ENCODE measurements around the gene PNLIPRP2. TPM values are rescaled to one million over a fixed set of nuclear protein-coding genes. Genes with fewer than 3 reads are reported as not detected.

Gene PNLIPRP2
- total and polyA plus RNA-seq, 2 experiments from 2014 or later: 16.7 to 21.1 TPM

DNA sequence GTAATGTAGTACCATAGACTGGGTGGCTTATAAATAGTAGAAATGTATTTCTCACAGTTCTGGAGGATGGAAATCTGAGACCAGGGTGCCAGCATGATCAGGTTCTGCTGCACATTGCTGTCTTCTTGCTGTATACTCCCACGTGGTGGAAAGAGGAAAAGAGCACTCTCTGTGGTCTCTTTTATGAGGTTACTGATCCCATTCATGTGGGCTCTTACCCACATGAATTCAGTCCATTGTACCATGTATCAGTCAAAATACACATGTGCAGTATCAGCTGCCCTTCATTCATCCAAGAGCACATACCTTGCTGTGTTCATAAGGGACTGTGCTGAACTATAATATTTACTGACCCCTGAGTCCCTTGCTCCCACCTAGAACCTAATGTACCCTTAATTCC lies 17.1 kb downstream of the PNLIPRP2 start:
- H3K4me3 ChIP-seq: no peak overlapping the region
- no peak for DNase-seq (ENCODE audit: low spot score)
- H4K20me1 ChIP-seq (ENCODE audit: insufficient read depth, poor library complexity, severe bottlenecking): no peaks in the 10 kb centered on the region
- H3K79me2 ChIP-seq: no peaks in the 10 kb centered on the region
- no peaks in the 10 kb centered on the region for H3K4me1 ChIP-seq (ENCODE audit: insufficient read depth)
- H3K36me3 ChIP-seq (replicated peaks; ENCODE audit: insufficient read depth, low read depth): no peaks in the 10 kb centered on the region
- H2AFZ ChIP-seq: no peak overlapping the region
- TF ChIP-seq, protein P1, sequence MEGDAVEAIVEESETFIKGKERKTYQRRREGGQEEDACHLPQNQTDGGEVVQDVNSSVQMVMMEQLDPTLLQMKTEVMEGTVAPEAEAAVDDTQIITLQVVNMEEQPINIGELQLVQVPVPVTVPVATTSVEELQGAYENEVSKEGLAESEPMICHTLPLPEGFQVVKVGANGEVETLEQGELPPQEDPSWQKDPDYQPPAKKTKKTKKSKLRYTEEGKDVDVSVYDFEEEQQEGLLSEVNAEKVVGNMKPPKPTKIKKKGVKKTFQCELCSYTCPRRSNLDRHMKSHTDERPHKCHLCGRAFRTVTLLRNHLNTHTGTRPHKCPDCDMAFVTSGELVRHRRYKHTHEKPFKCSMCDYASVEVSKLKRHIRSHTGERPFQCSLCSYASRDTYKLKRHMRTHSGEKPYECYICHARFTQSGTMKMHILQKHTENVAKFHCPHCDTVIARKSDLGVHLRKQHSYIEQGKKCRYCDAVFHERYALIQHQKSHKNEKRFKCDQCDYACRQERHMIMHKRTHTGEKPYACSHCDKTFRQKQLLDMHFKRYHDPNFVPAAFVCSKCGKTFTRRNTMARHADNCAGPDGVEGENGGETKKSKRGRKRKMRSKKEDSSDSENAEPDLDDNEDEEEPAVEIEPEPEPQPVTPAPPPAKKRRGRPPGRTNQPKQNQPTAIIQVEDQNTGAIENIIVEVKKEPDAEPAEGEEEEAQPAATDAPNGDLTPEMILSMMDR (IDR thresholded peaks at IDR 0.05; ENCODE audit: poor library complexity): no peak
- no peak for TF ChIP-seq EZH2 (IDR thresholded peaks at IDR 0.05; ENCODE audit: borderline replicate concordance)
- TF ChIP-seq EZH2phosphoT487 (IDR thresholded peaks at IDR 0.05; ENCODE audit: low read depth, severe bottlenecking, unreplicated experiment): no peak
- H3K27me3 ChIP-seq: peaks cover 3% of the 10 kb centered on the region
- H3K9me2 ChIP-seq (replicated peaks; ENCODE audit: insufficient read depth): no peaks in the 10 kb centered on the region
- 25% methylated on average over 1 of the region's 1 CpG for WGBS (ENCODE audit: low lambda C conversion rate, missing lambda C conversion rate)
- no peak overlapping the region for H3K27ac ChIP-seq
- H3K4me2 ChIP-seq: no peak overlapping the region
- no peaks in the 10 kb centered on the region for H3K9me3 ChIP-seq (ENCODE audit: low read depth)

DNA sequence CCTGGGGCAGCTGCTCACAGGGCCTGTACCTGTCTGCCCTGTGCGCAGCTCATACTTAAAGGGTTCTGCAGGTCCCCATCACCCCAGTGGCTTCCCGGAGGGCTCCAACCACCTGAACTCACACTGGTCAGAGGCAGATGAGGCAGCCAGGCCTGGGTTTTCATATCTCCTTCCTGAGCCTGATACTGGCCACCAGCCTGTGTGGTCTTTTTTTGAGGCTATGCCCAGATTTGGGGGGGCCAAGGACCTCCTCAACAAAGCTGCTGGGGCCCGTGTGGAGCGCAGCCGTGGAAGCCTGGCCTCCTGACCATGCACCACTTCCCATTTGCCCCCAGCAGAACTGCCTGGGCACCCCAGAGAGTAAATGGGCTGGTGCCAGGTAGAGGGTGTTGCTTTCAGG lies 25.7 kb downstream of the PNLIPRP2 start:
- H3K9me2 ChIP-seq (replicated peaks; ENCODE audit: insufficient read depth): no peaks in the 10 kb centered on the region
- no peak overlapping the region for H3K4me3 ChIP-seq
- no peaks in the 10 kb centered on the region for H3K9me3 ChIP-seq (ENCODE audit: low read depth)
- no peak overlapping the region for H3K27ac ChIP-seq
- DNase-seq (ENCODE audit: low spot score): no peak
- no peaks in the 10 kb centered on the region for H3K79me2 ChIP-seq
- no peak overlapping the region for H3K4me2 ChIP-seq
- H3K36me3 ChIP-seq (replicated peaks; ENCODE audit: insufficient read depth, low read depth): no peaks in the 10 kb centered on the region
- no peaks in the 10 kb centered on the region for H3K4me1 ChIP-seq (ENCODE audit: insufficient read depth)
- TF ChIP-seq EZH2phosphoT487 (IDR thresholded peaks at IDR 0.05; ENCODE audit: low read depth, severe bottlenecking, unreplicated experiment): no peak
- TF ChIP-seq, protein P1 (IDR thresholded peaks at IDR 0.05; ENCODE audit: poor library complexity): no peak
- TF ChIP-seq EZH2 (IDR thresholded peaks at IDR 0.05; ENCODE audit: borderline replicate concordance): no peak
- H4K20me1 ChIP-seq (ENCODE audit: insufficient read depth, poor library complexity, severe bottlenecking): no peaks in the 10 kb centered on the region
- 97% methylated on average over 5 of the region's 5 CpGs for WGBS (ENCODE audit: low lambda C conversion rate, missing lambda C conversion rate)
- no peak overlapping the region for H2AFZ ChIP-seq
- H3K27me3 ChIP-seq: no peaks in the 10 kb centered on the region

DNA sequence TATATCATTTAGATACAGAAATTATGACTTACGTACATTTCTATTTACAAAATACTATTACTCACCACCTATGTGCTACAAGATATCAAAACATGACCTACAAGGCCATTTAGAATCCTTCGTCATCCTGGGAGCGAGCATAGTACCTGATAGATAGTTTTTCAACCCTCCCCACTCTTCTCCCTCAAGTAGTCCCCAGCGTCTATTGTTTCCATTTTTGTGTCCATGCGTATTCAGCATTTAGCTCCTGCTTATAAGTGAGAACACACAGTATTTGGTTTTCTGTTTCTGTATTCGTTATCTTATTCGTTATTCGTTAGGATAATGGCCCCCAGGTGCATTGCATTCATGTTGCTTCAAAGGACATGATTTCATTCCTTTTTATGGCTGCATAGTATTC lies 28.1 kb downstream of the PNLIPRP2 start:
- no peak for TF ChIP-seq EZH2phosphoT487 (IDR thresholded peaks at IDR 0.05; ENCODE audit: low read depth, severe bottlenecking, unreplicated experiment)
- no peak overlapping the region for H2AFZ ChIP-seq

DNA sequence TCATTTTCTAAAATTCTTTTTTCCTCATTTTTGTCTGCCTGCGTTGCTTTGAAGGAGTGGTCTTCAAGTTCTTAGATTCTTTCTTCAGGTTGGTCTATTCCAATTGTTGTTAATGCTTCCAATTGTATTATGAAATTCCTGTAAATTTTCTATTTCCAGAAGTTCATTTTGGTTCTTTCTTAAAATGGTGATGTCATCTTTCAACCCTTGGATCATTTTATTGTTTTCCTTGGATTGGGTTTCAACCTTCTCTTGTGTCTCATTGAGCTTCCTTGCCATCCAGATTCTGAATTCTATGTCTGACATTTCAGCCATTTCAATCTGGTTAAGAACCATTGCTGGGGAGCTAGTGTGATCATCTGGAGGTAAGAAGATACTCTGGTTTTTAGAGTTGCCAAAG lies 33.1 kb downstream of the PNLIPRP2 start:
- H3K36me3 ChIP-seq (replicated peaks; ENCODE audit: insufficient read depth, low read depth): no peaks in the 10 kb centered on the region
- no peaks in the 10 kb centered on the region for H3K9me2 ChIP-seq (replicated peaks; ENCODE audit: insufficient read depth)

More for the DNA sequence above, 28.1 kb downstream of the PNLIPRP2 start:
- 79% methylated on average over 8 of the region's 8 CpGs for WGBS (ENCODE audit: low lambda C conversion rate, missing lambda C conversion rate)
- Histone ChIP-seq H3K27me3 (no peaks in the 10 kb centered on the region), H3K4me2 (no peak overlapping the region), H3K4me3 (no peak overlapping the region), H3K9me3 (ENCODE audit: low read depth) (no peaks in the 10 kb centered on the region), H3K4me1 (ENCODE audit: insufficient read depth) (no peaks in the 10 kb centered on the region), H3K79me2 (no peaks in the 10 kb centered on the region), H4K20me1 (ENCODE audit: insufficient read depth, poor library complexity, severe bottlenecking) (no peaks in the 10 kb centered on the region), H3K36me3 (replicated peaks; ENCODE audit: insufficient read depth, low read depth) (no peaks in the 10 kb centered on the region), H3K27ac (no peak overlapping the region), H3K9me2 (replicated peaks; ENCODE audit: insufficient read depth) (no peaks in the 10 kb centered on the region)
- DNase-seq (ENCODE audit: low spot score): no peak

More for the DNA sequence above, 33.1 kb downstream of the PNLIPRP2 start:
- Histone ChIP-seq H4K20me1 (ENCODE audit: insufficient read depth, poor library complexity, severe bottlenecking) (no peaks in the 10 kb centered on the region), H2AFZ (no peak overlapping the region), H3K79me2 (no peaks in the 10 kb centered on the region), H3K27me3 (no peaks in the 10 kb centered on the region), H3K9me3 (ENCODE audit: low read depth) (no peaks in the 10 kb centered on the region), H3K4me1 (ENCODE audit: insufficient read depth) (no peaks in the 10 kb centered on the region), H3K4me2 (no peak overlapping the region), H3K4me3 (no peak overlapping the region), H3K27ac (no peak overlapping the region)
- no peak for TF ChIP-seq EZH2phosphoT487 (IDR thresholded peaks at IDR 0.05; ENCODE audit: low read depth, severe bottlenecking, unreplicated experiment)
- TF ChIP-seq, protein P1 (IDR thresholded peaks at IDR 0.05; ENCODE audit: poor library complexity): no peak
- no peak for TF ChIP-seq EZH2 (IDR thresholded peaks at IDR 0.05; ENCODE audit: borderline replicate concordance)
- no peak for DNase-seq (ENCODE audit: low spot score)
- WGBS (ENCODE audit: low lambda C conversion rate, missing lambda C conversion rate): 90% methylated on average over 1 of the region's 1 CpG
